Activated naive CD8-positive, alpha-beta T cell treated with anti-CD3 and anti-CD28 coated beads, Interleukin-2, amount 50 U/mL, for 16 hours (primary cell): ENCODE results near the gene INTS11.

Experiments used
- DNase-seq: peaks from one replicate; pipeline ENCODE4 v3.0.0-alpha.2; 2020; ENCODE audit warnings: low read depth, low spot score

The INTS11 gene

GRCh38 chr1:1343811-1344421 lies 19.5 kb upstream of the INTS11 start:
- DNase-seq = no peak

- no peak for DNase-seq
Measured at GRCh38 chr1:1342584-1343115, 18.2 kb upstream of the INTS11 start.

GRCh38 chr1:1342061-1342562 lies 17.7 kb upstream of the INTS11 start:
- no peak for DNase-seq

GRCh38 chr1:1341549-1342021 lies 17.1 kb upstream of the INTS11 start:
- DNase-seq = no peak

- DNase-seq = no peak
Measured at GRCh38 chr1:1340791-1341548, 16.5 kb upstream of the INTS11 start.

GRCh38 chr1:1340185-1340584 lies 15.7 kb upstream of the INTS11 start:
- DNase-seq = no peak

- no peak for DNase-seq
Measured at GRCh38 chr1:1338278-1338677, 13.8 kb upstream of the INTS11 start.

GRCh38 chr1:1337793-1338147 lies 13.3 kb upstream of the INTS11 start:
- DNase-seq = no peak

GRCh38 chr1:1336931-1337792 lies 12.7 kb upstream of the INTS11 start:
- no peak for DNase-seq

- DNase-seq = no peak
Measured at GRCh38 chr1:1336446-1336845, 12.0 kb upstream of the INTS11 start.

GRCh38 chr1:1335792-1336248 lies 11.4 kb upstream of the INTS11 start:
- DNase-seq = no peak

GRCh38 chr1:1335283-1335682 lies 10.8 kb upstream of the INTS11 start:
- DNase-seq = no peak

GRCh38 chr1:1334835-1335234 lies 10.4 kb upstream of the INTS11 start:
- DNase-seq = no peak

- DNase-seq = no peak
Measured at GRCh38 chr1:1333551-1334241, 9.2 kb upstream of the INTS11 start.

- DNase-seq = no peak
Measured at GRCh38 chr1:1332774-1333480, 8.5 kb upstream of the INTS11 start.

GRCh38 chr1:1332031-1332755 lies 7.7 kb upstream of the INTS11 start:
- no peak for DNase-seq

- no peak for DNase-seq
Measured at GRCh38 chr1:1331068-1331965, 6.9 kb upstream of the INTS11 start, which contains the start of gene TAS1R3. TSS of gene TAS1R3 (plus strand) at chr1:1331280. CDS start at chr1:1331346, 66 bp downstream.

GRCh38 chr1:1330366-1331067 lies 6.1 kb upstream of the INTS11 start:
- DNase-seq = no peak
